IPS-20b (cell line): ENCODE data around the gene ARMC2.
"Not testable (repeated sequence)": the region's sequence is repeated elsewhere in the genome, so short reads cannot be mapped to it uniquely, and the experiment has no call there.

Source experiments
- H3K27ac ChIP-seq: one replicate; pipeline ENCODE4 v1.5.1; 2013; ENCODE audit warnings: low read length
- H3K27me3 ChIP-seq: 2 replicates; pipeline ENCODE4 v1.6.1; 2013; ENCODE audit warnings: mild to moderate bottlenecking, low read length, inconsistent platforms; ENCODE audit not compliant: insufficient read depth
- H3K36me3 ChIP-seq: 2 replicates; pipeline ENCODE4 v1.6.1; 2013; ENCODE audit warnings: low read depth, mild to moderate bottlenecking, inconsistent platforms, low read length, moderate library complexity; ENCODE audit not compliant: insufficient read depth
- H3K4me1 ChIP-seq: 2 replicates; pipeline ENCODE4 v1.6.1; 2013; ENCODE audit warnings: mild to moderate bottlenecking, control low read depth, inconsistent platforms, low read length, moderate library complexity; ENCODE audit not compliant: insufficient read depth
- H3K4me3 ChIP-seq: 2 replicates; pipeline ENCODE4 v1.5.1; 2013; ENCODE audit warnings: mild to moderate bottlenecking, low read length, inconsistent platforms
- H3K9ac ChIP-seq: 2 replicates; pipeline ENCODE4 v1.6.1; 2013; ENCODE audit warnings: low read depth, mild to moderate bottlenecking, inconsistent platforms, low read length, moderate library complexity
- H3K9me3 ChIP-seq: 2 replicates; pipeline ENCODE4 v1.6.1; 2013; ENCODE audit warnings: mild to moderate bottlenecking, low read depth, low read length, inconsistent platforms; ENCODE audit not compliant: insufficient read depth

The ARMC2 gene

GRCh38 chr6:108850669-108851465 lies 2.6 kb downstream of the ARMC2 start:
- H3K27ac ChIP-seq = no peak overlapping the region
- peaks cover 8% of the 10 kb centered on the region; the same call in 1 of the 2 replicates for H3K36me3 ChIP-seq
- no peaks in the 10 kb centered on the region for H3K27me3 ChIP-seq
- no peaks in the 10 kb centered on the region for H3K9me3 ChIP-seq
- H3K4me1 ChIP-seq = peaks cover 7% of the 10 kb centered on the region; the same call in 1 of the 2 replicates
- no peak overlapping the region for H3K4me3 ChIP-seq
- no peak overlapping the region for H3K9ac ChIP-seq

- Histone ChIP-seq H3K4me1 (peaks cover 7% of the 10 kb centered on the region; the same call in 1 of the 2 replicates), H3K9me3 (peaks cover 4% of the 10 kb centered on the region; the same call in 1 of the 2 replicates), H3K27ac (no peak overlapping the region), H3K4me3 (no peak overlapping the region), H3K27me3 (no peaks in the 10 kb centered on the region), H3K36me3 (peaks cover 17% of the 10 kb centered on the region; the same call in 1 of the 2 replicates), H3K9ac (no peak overlapping the region)
Observed at GRCh38 chr6:108851756-108852155, 3.5 kb downstream of the ARMC2 start.

GRCh38 chr6:108853077-108853476 lies 4.9 kb downstream of the ARMC2 start:
- Histone ChIP-seq H3K9me3 (peaks cover 11% of the 10 kb centered on the region; the same call in 1 of the 2 replicates), H3K4me1 (no peaks in the 10 kb centered on the region), H3K27ac (no peak overlapping the region), H3K36me3 (peaks cover 29% of the 10 kb centered on the region), H3K9ac (no peak overlapping the region), H3K4me3 (no peak overlapping the region), H3K27me3 (no peaks in the 10 kb centered on the region)

- H3K4me1 ChIP-seq = peaks cover 5% of the 10 kb centered on the region
- no peak overlapping the region for H3K9ac ChIP-seq
- peaks cover 15% of the 10 kb centered on the region for H3K36me3 ChIP-seq
- no peak overlapping the region for H3K4me3 ChIP-seq
- H3K9me3 ChIP-seq = no peaks in the 10 kb centered on the region
- no peak overlapping the region for H3K27ac ChIP-seq
- no peaks in the 10 kb centered on the region for H3K27me3 ChIP-seq
Observed at GRCh38 chr6:108862479-108863191, 14.4 kb downstream of the ARMC2 start.

GRCh38 chr6:108865751-108866286 lies 17.6 kb downstream of the ARMC2 start:
- not testable (repeated sequence) for H3K27me3 ChIP-seq, H3K4me1 ChIP-seq, H3K27ac ChIP-seq, H3K9me3 ChIP-seq, H3K36me3 ChIP-seq, H3K4me3 ChIP-seq, H3K9ac ChIP-seq

- Histone ChIP-seq H3K4me1 (peaks cover 6% of the 10 kb centered on the region; the same call in 1 of the 2 replicates), H3K4me3 (no peak overlapping the region), H3K27ac (no peak overlapping the region), H3K36me3 (no peaks in the 10 kb centered on the region), H3K9me3 (no peaks in the 10 kb centered on the region), H3K27me3 (no peaks in the 10 kb centered on the region), H3K9ac (no peak overlapping the region)
Observed at GRCh38 chr6:108866798-108867197, 18.6 kb downstream of the ARMC2 start.

GRCh38 chr6:108868647-108869046 lies 20.4 kb downstream of the ARMC2 start:
- H3K4me3 ChIP-seq = no peak overlapping the region

GRCh38 chr6:108869876-108870275 lies 21.7 kb downstream of the ARMC2 start:
- no peak overlapping the region for H3K27ac ChIP-seq
- H3K27me3 ChIP-seq = no peaks in the 10 kb centered on the region
- no peak overlapping the region for H3K4me3 ChIP-seq
- H3K4me1 ChIP-seq = peaks cover 22% of the 10 kb centered on the region; the same call in 1 of the 2 replicates
- H3K36me3 ChIP-seq = no peaks in the 10 kb centered on the region
- H3K9ac ChIP-seq = no peak overlapping the region
- H3K9me3 ChIP-seq = no peaks in the 10 kb centered on the region

More at GRCh38 chr6:108868647-108869046, 20.4 kb downstream of the ARMC2 start:
- Histone ChIP-seq H3K9me3 (no peaks in the 10 kb centered on the region), H3K27me3 (no peaks in the 10 kb centered on the region), H3K4me1 (peaks cover 21% of the 10 kb centered on the region; the same call in 1 of the 2 replicates), H3K9ac (no peak overlapping the region), H3K36me3 (no peaks in the 10 kb centered on the region), H3K27ac (no peak overlapping the region)

- H3K9me3 ChIP-seq = no peaks in the 10 kb centered on the region
- H3K36me3 ChIP-seq = no peaks in the 10 kb centered on the region
- H3K27me3 ChIP-seq = no peaks in the 10 kb centered on the region
- no peak overlapping the region for H3K27ac ChIP-seq
- no peak overlapping the region for H3K4me3 ChIP-seq
- H3K9ac ChIP-seq = no peak overlapping the region
- H3K4me1 ChIP-seq = peaks cover 22% of the 10 kb centered on the region; the same call in 1 of the 2 replicates
Observed at GRCh38 chr6:108870357-108870756, 22.1 kb downstream of the ARMC2 start.

- Histone ChIP-seq H3K27ac (no peak overlapping the region), H3K36me3 (no peaks in the 10 kb centered on the region), H3K27me3 (no peaks in the 10 kb centered on the region), H3K9me3 (no peaks in the 10 kb centered on the region), H3K4me1 (peaks cover 22% of the 10 kb centered on the region; the same call in 1 of the 2 replicates), H3K9ac (no peak overlapping the region), H3K4me3 (no peak overlapping the region)
Observed at GRCh38 chr6:108872141-108872557, 23.9 kb downstream of the ARMC2 start.

GRCh38 chr6:108872575-108872974 lies 24.4 kb downstream of the ARMC2 start:
- H3K27ac ChIP-seq = peak overlapping the region; percentile 0
- H3K4me1 ChIP-seq = peaks cover 22% of the 10 kb centered on the region; the same call in 1 of the 2 replicates
- no peak overlapping the region for H3K9ac ChIP-seq
- no peak overlapping the region for H3K4me3 ChIP-seq
- no peaks in the 10 kb centered on the region for H3K36me3 ChIP-seq
- H3K27me3 ChIP-seq = no peaks in the 10 kb centered on the region
- no peaks in the 10 kb centered on the region for H3K9me3 ChIP-seq
